PFSK-1 (cell line): ENCODE measurements around the gene JADE2.

Experiments
- FOXP2 ChIP-seq: optimal IDR thresholded peaks from 2 replicates; pipeline ENCODE3; 2011; ENCODE audit warnings: borderline replicate concordance, control low read depth, inconsistent platforms; ENCODE audit not compliant: insufficient read depth; ENCODE audit errors: extremely low read length, extremely low read depth
- POLR2AphosphoS5 ChIP-seq: IDR thresholded peaks from 2 replicates; pipeline ENCODE4 v1.6.1; 2012; ENCODE audit warnings: low read depth, mild to moderate bottlenecking, control low read depth, low read length, moderate library complexity
- SIN3A ChIP-seq: IDR thresholded peaks from 2 replicates; pipeline ENCODE4 v1.6.1; 2012; ENCODE audit warnings: mild to moderate bottlenecking, low read length, moderate library complexity, borderline replicate concordance; ENCODE audit not compliant: insufficient read depth
- TAF1 ChIP-seq: IDR thresholded peaks from 2 replicates; pipeline ENCODE4 v1.6.1; 2012; ENCODE audit warnings: low read length, control low read depth, borderline replicate concordance; ENCODE audit not compliant: insufficient read depth
- TF ChIP-seq, protein P1 (sequence below), 2 experiments: IDR thresholded peaks; 2 replicates each; pipeline versions ENCODE4 v1.6.1 to v1.8.0; 2011 to 2012; ENCODE audit warnings: low read depth in 2 of 2, low read length in 2 of 2, control low read depth in 1 of 2, inconsistent platforms in 1 of 2, mild to moderate bottlenecking in 1 of 2, moderate library complexity in 1 of 2; ENCODE audit not compliant: insufficient read depth in 1 of 2

DNA sequence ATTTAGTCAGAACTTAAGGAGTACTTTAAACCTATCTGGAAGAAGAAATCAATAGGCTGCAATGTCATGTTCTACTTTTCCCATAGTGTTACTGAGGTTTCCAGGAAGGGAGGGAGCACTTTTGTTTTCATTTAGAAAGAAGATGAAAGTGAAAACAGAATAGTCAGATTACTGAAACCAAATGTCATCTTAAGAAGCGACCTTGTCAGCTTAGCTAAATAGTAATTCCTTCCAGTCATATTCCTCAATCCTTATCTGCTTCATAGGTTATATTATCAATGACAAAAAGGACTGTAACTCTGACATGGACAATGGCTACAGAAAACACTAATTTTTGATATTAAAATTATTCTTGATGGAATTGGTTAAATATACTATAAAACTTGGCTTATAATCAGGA, 79.4 kb downstream of the JADE2 start:
- TF ChIP-seq POLR2AphosphoS5 (no peak), TAF1 (no peak), SIN3A (no peak), FOXP2 (no peak)
- TF ChIP-seq, protein P1, sequence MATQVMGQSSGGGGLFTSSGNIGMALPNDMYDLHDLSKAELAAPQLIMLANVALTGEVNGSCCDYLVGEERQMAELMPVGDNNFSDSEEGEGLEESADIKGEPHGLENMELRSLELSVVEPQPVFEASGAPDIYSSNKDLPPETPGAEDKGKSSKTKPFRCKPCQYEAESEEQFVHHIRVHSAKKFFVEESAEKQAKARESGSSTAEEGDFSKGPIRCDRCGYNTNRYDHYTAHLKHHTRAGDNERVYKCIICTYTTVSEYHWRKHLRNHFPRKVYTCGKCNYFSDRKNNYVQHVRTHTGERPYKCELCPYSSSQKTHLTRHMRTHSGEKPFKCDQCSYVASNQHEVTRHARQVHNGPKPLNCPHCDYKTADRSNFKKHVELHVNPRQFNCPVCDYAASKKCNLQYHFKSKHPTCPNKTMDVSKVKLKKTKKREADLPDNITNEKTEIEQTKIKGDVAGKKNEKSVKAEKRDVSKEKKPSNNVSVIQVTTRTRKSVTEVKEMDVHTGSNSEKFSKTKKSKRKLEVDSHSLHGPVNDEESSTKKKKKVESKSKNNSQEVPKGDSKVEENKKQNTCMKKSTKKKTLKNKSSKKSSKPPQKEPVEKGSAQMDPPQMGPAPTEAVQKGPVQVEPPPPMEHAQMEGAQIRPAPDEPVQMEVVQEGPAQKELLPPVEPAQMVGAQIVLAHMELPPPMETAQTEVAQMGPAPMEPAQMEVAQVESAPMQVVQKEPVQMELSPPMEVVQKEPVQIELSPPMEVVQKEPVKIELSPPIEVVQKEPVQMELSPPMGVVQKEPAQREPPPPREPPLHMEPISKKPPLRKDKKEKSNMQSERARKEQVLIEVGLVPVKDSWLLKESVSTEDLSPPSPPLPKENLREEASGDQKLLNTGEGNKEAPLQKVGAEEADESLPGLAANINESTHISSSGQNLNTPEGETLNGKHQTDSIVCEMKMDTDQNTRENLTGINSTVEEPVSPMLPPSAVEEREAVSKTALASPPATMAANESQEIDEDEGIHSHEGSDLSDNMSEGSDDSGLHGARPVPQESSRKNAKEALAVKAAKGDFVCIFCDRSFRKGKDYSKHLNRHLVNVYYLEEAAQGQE (IDR thresholded peaks at IDR 0.05; ENCODE audit: insufficient read depth in 1 of 2, low read depth in 2 of 2, low read length in 2 of 2), result no peak
